K562 (cell line): Measurements from ENCODE around the gene LTBR. TPM values are rescaled to one million over a fixed set of nuclear protein-coding genes. Genes with fewer than 3 reads are reported as not detected.

Experiments
- BMI1 ChIP-seq: fragments of 150-350 bp; IDR thresholded peaks from 2 replicates; pipeline ENCODE4 v1.6.1; 2014; ENCODE audit warnings: low read length
- CBX5 ChIP-seq: IDR thresholded peaks from 2 replicates; pipeline ENCODE4 v1.6.1; 2014; ENCODE audit warnings: low read depth, borderline replicate concordance
- CCAR2 ChIP-seq: fragments of 200-400 bp; formaldehyde crosslinking; IDR thresholded peaks from 2 replicates; pipeline ENCODE4 v1.6.1; 2017; ENCODE audit warnings: mild to moderate bottlenecking, low read depth, low read length
- JUN ChIP-seq, 2 experiments: sonication (generic) in 1 of 2; formaldehyde crosslinking in 1 of 2; IDR thresholded peaks; 2 replicates each; pipeline versions ENCODE4 v1.6.1 to v1.8.0; 2012 to 2022; ENCODE audit warnings: borderline replicate concordance in 2 of 2, mild to moderate bottlenecking in 2 of 2, improper control_type of control experiment in 1 of 2, low read depth in 1 of 2, low read length in 1 of 2, missing genetic modification reagents in 1 of 2
- MTA3 ChIP-seq: fragments of 450-650 bp; formaldehyde crosslinking; IDR thresholded peaks from 2 replicates; pipeline ENCODE4 v1.6.1; 2017; ENCODE audit warnings: mild to moderate bottlenecking, borderline replicate concordance
- MYNN ChIP-seq, 2 experiments: sonication (generic); formaldehyde crosslinking in 1 of 2; IDR thresholded peaks; 2 replicates each; pipeline versions ENCODE4 v1.5.0 to v1.6.1; 2016 to 2020; ENCODE audit warnings: antibody characterized with exemption in 1 of 2, missing genetic modification reagents in 1 of 2
- STAG1 ChIP-seq: sonication (generic); formaldehyde crosslinking; IDR thresholded peaks from 2 replicates; pipeline ENCODE4 v1.5.0; 2020; ENCODE audit warnings: missing genetic modification reagents, borderline replicate concordance
- TBL1XR1 ChIP-seq, 2 experiments: IDR thresholded peaks; 2 replicates each; pipeline ENCODE4 v1.6.1; 2012; ENCODE audit warnings: improper control_type of control experiment in 2 of 2, low read length in 2 of 2, mild to moderate bottlenecking in 1 of 2
- ZBTB17 ChIP-seq: fragments of 450-650 bp; formaldehyde crosslinking; IDR thresholded peaks from 2 replicates; pipeline ENCODE4 v1.4.0; 2020; ENCODE audit warnings: mild to moderate bottlenecking
- ZNF75A ChIP-seq: fragments of 450-650 bp; formaldehyde crosslinking; IDR thresholded peaks from 2 replicates; pipeline ENCODE4 v1.4.0; 2020; ENCODE audit warnings: mild to moderate bottlenecking
- polyA plus RNA-seq, 8 experiments: library from polyadenylated mRNA; depleted of rRNA in 4 of 8; stranded (reverse) in 5 of 8; unstranded in 3 of 8; fragments of >200 nt; fragmentation: Nextera tagmentation in 2 of 8; fragmentation: Illumina TruSeq in 1 of 8; extraction: Ambion mirVana in 2 of 8; extraction: Trizol in 1 of 8; gene quantifications; 2 replicates each; pipeline versions ENCODE4 v1.2.1 to v1.2.3, GENCODE V29; 2011 to 2014; ENCODE audit warnings: inconsistent platforms in 1 of 8, missing spikeins in 1 of 8
- total RNA-seq, 7 experiments: library from RNA; depleted of rRNA in 6 of 7; stranded (reverse); fragments of >200 nt in 6 of 7; fragmentation: Illumina TruSeq in 2 of 7; extraction: Trizol in 2 of 7; gene quantifications; 2 replicates each; pipeline versions ENCODE4 v1.2.1 to v1.2.3, GENCODE V29; 2011 to 2021; ENCODE audit warnings: low replicate concordance in 1 of 7
- TF ChIP-seq, protein P1 (sequence below), 3 experiments: fragments of 200-800 bp in 1 of 3; fragments of 250-450 bp in 1 of 3; fragments of 450-650 bp in 1 of 3; sonication (Bioruptor Pico) in 1 of 3; sonication (Bioruptor generic) in 1 of 3; formaldehyde crosslinking in 1 of 3; IDR thresholded peaks; 2 replicates each; pipeline versions ENCODE4 v1.6.1 to v1.8.0; 2016 to 2022; ENCODE audit warnings: mild to moderate bottlenecking in 2 of 3, missing genetic modification characterization in 2 of 3, missing compliant biosample characterization in 1 of 3, moderate library complexity in 1 of 3
- TF ChIP-seq, protein P2 (sequence below): IDR thresholded peaks from 2 replicates; pipeline ENCODE4 v1.6.1; 2011; ENCODE audit not compliant: insufficient read length; ENCODE audit errors: extremely low read depth
- TF ChIP-seq, protein P3 (sequence below), 2 experiments: fragments of 450-650 bp; IDR thresholded peaks; 2 replicates each; pipeline ENCODE4 v1.6.1; 2016; ENCODE audit warnings: mild to moderate bottlenecking in 2 of 2, borderline replicate concordance in 1 of 2, low read depth in 1 of 2, moderate library complexity in 1 of 2

The LTBR gene
- total and polyA plus RNA-seq, 9 of the 15 experiments (the other 6 are each of a cell fraction or from before 2014, with no cell fraction given): 0.96 to 69.0 (median 35.3) TPM

DNA sequence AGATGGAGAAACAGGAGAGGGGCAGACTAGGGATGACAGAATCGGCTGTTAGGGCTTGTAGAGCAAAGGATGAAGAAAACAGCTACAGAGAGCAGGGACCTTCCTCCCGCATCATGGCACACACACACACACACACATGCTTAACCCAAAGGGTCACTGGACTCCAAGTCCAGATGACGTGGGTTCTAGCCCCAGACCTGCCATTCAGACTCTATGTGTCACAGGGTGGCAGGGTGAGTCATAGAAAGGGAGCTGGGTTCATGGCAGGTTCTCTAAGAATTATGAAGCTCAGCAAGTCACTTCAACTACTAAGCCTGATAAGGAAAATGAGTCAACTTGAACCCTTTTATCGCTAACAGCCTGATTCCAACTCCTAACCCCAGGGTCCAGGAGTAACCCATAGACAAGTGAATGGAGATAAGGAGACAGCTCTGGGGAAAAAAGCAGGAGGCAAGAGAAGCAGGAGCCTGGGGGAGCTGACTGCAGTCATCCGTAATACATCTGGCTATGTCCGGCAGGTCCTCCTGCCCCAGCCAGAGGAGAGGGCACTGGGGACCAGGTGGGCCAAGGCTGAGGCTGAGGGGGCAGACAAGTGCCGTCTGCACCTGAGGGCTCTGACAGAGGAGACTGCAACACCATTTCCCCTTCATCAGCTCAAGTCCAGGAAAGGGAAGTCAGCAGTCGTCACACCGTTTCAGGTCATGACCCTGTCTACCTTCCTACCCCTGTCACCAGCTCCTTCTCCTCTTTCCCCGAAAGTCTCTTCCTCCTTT is 38.5 kb upstream of the LTBR start (continued):
- TF ChIP-seq JUN (IDR thresholded peaks at IDR 0.05; ENCODE audit: borderline replicate concordance, low read depth, low read length) (peak; percentile 97), JUN (CRISPR knock-in tag; IDR thresholded peaks at IDR 0.05; ENCODE audit: borderline replicate concordance) (peak; percentile 38; the same call in 1 of the 2 replicates), MYNN (IDR thresholded peaks at IDR 0.05) (peak; percentile 64; the same call in 1 of the 2 replicates), MYNN (CRISPR knock-in tag; IDR thresholded peaks at IDR 0.05) (no peak), ZBTB17 (CRISPR knock-in tag) (0 out of 2 replicates have a peak, but pooled peaks have one; percentile 49), CBX5 (no peak), MTA3 (peak; percentile 85), ZNF75A (CRISPR knock-in tag) (no peak), BMI1 (no peak), STAG1 (CRISPR knock-in tag) (no peak), TBL1XR1 (IDR thresholded peaks at IDR 0.05; ENCODE audit: low read length in 2 of 2) (peak in 1 of 2 experiments; percentile 95; a peak in 2 of 4 replicates), CCAR2 (no peak)
- TF ChIP-seq, protein P1, sequence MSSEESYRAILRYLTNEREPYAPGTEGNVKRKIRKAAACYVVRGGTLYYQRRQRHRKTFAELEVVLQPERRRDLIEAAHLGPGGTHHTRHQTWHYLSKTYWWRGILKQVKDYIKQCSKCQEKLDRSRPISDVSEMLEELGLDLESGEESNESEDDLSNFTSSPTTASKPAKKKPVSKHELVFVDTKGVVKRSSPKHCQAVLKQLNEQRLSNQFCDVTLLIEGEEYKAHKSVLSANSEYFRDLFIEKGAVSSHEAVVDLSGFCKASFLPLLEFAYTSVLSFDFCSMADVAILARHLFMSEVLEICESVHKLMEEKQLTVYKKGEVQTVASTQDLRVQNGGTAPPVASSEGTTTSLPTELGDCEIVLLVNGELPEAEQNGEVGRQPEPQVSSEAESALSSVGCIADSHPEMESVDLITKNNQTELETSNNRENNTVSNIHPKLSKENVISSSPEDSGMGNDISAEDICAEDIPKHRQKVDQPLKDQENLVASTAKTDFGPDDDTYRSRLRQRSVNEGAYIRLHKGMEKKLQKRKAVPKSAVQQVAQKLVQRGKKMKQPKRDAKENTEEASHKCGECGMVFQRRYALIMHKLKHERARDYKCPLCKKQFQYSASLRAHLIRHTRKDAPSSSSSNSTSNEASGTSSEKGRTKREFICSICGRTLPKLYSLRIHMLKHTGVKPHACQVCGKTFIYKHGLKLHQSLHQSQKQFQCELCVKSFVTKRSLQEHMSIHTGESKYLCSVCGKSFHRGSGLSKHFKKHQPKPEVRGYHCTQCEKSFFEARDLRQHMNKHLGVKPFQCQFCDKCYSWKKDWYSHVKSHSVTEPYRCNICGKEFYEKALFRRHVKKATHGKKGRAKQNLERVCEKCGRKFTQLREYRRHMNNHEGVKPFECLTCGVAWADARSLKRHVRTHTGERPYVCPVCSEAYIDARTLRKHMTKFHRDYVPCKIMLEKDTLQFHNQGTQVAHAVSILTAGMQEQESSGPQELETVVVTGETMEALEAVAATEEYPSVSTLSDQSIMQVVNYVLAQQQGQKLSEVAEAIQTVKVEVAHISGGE (CRISPR knock-in tag; IDR thresholded peaks at IDR 0.05): peak in 1 of 3 experiments; percentile 67; a peak in 2 of 6 replicates
- TF ChIP-seq, protein P2, sequence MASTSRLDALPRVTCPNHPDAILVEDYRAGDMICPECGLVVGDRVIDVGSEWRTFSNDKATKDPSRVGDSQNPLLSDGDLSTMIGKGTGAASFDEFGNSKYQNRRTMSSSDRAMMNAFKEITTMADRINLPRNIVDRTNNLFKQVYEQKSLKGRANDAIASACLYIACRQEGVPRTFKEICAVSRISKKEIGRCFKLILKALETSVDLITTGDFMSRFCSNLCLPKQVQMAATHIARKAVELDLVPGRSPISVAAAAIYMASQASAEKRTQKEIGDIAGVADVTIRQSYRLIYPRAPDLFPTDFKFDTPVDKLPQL: no peak
- TF ChIP-seq, protein P3, sequence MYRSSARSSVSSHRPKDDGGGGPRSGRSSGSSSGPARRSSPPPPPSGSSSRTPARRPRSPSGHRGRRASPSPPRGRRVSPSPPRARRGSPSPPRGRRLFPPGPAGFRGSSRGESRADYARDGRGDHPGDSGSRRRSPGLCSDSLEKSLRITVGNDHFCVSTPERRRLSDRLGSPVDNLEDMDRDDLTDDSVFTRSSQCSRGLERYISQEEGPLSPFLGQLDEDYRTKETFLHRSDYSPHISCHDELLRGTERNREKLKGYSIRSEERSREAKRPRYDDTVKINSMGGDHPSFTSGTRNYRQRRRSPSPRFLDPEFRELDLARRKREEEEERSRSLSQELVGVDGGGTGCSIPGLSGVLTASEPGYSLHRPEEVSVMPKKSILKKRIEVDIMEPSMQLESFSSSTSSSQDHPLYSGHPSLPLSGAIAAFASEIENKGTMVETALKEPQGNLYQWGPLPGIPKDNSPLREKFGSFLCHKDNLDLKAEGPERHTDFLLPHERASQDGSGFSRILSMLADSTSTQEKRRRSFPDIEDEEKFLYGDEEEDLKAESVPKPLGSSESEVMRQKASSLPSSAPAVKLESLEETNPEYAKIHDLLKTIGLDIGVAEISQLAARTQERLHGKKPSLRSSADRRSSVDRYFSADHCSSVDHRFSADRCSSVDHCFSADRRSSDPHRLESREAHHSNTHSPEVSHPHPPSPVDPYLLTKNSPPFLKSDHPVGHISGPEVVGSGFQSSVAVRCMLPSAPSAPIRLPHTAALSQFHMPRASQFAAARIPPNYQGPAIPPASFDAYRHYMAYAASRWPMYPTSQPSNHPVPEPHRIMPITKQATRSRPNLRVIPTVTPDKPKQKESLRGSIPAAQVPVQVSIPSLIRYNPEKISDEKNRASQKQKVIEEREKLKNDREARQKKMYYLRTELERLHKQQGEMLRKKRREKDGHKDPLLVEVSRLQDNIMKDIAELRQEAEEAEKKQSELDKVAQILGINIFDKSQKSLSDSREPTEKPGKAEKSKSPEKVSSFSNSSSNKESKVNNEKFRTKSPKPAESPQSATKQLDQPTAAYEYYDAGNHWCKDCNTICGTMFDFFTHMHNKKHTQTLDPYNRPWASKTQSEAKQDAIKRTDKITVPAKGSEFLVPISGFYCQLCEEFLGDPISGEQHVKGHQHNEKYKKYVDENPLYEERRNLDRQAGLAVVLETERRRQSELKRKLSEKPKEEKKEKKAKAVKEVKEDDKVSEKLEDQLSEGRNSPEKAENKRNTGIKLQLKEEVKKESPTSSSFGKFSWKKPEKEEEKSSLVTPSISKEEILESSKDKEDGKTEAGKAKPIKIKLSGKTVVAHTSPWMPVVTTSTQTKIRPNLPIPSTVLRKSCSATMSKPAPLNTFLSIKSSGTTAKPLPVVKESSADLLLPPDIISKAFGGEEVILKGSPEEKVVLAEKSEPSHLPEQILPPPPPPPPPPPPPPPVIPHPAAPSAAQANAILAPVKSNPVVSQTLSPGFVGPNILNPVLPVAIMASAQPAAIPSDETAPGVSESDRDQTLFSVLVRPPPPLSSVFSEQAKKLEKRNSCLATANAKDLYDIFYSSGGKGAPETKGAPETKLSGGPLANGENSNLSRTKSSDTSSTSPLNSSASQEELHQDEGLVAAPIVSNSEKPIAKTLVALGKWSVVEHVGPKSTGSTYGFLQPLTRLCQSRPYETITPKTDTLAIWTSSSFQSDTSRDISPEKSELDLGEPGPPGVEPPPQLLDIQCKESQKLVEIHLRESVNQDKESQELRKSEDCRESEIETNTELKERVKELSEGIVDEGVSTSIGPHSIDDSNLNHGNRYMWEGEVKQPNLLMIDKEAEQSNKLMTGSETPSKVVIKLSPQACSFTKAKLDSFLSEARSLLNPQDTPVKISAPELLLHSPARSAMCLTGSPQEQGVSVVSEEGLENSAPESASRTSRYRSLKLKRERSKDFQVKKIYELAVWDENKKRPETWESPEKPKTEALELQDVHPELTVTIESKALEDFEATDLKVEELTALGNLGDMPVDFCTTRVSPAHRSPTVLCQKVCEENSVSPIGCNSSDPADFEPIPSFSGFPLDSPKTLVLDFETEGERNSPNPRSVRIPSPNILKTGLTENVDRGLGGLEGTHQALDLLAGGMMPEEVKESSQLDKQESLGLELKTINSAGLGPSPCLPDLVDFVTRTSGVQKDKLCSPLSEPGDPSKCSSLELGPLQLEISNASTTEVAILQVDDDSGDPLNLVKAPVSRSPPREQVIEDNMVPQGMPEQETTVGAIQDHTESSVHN (IDR thresholded peaks at IDR 0.05; ENCODE audit: borderline replicate concordance in 1 of 2, low read depth in 1 of 2): peak in 1 of 2 experiments; percentile 75; a peak in 2 of 4 replicates
